HCT116 (cell line): ENCODE measurements around the gene FAM50A. TPM values are rescaled to one million over a fixed set of nuclear protein-coding genes. Genes with fewer than 3 reads are reported as not detected.

ENCODE experiments used
- ATAC-seq: fragments of 200-7000 bp; cut with Tn5 transposase; 2 replicates; pipeline ENCODE4 v1.9.1; 2020; ENCODE audit warnings: mild to moderate bottlenecking, moderate library complexity
- BruUV-seq: library from RNA; stranded (reverse); fragments of 400-500 nt; replicated peaks from 2 replicates; lab custom pipeline; 2021; lab: Mats Ljungman, UMichigan
- CTCF ChIA-PET: fragments of 300-600 bp; sonication (Branson Sonifier 250); formaldehyde crosslinking; loops from one replicate; lab custom pipeline; 2021; ENCODE audit warnings: antibody characterized with exemption; lab: Charles Lee
- POLR2A ChIA-PET: fragments of 300-600, 350-600 bp; sonication (Branson Sonifier 250); formaldehyde crosslinking; loops from one replicate; lab custom pipeline; 2021; ENCODE audit warnings: antibody characterized with exemption; lab: Charles Lee
- RAD21 ChIA-PET, 2 experiments: fragments of 300-600 bp; sonication (Branson Sonifier 250); formaldehyde crosslinking; loops; one replicate each; lab custom pipeline; 2023; ENCODE audit warnings: low total read pairs in 2 of 2; ENCODE audit not compliant: uncharacterized antibody in 2 of 2, unreplicated experiment in 2 of 2, low non-redundant PET in 1 of 2; lab: Charles Lee
- DNase-seq: peaks from one replicate; pipeline ENCODE4 v3.0.0-alpha.2; 2010; ENCODE audit warnings: low read depth, low spot score
- H2AFZ ChIP-seq: fragments of 200-600 bp; shearing (Covaris generic), sonication (generic); 2 replicates; pipeline ENCODE4 v1.6.1; 2017; ENCODE audit warnings: low read depth, mixed run types, mixed read lengths, antibody characterized with exemption, low read length; ENCODE audit not compliant: poor library complexity, severe bottlenecking
- H3K27ac ChIP-seq: 2 replicates; pipeline ENCODE4 v1.5.1; 2012; ENCODE audit warnings: low read depth, low read length
- H3K27me3 ChIP-seq: fragments of 200-600 bp; sonication (generic); 2 replicates; pipeline ENCODE4 v1.6.1; 2016; ENCODE audit warnings: mixed run types, low read length, mixed read lengths; ENCODE audit not compliant: insufficient read depth
- H3K36me3 ChIP-seq, 2 experiments: fragments of 200-500 bp in 1 of 2; fragments of 200-600 bp in 1 of 2; sonication (Bioruptor generic) in 1 of 2; sonication (generic) in 1 of 2; 2 replicates each; pipeline versions ENCODE4 v1.5.1 to v1.6.1; 2014 to 2016; ENCODE audit warnings: low read length in 2 of 2, inconsistent platforms in 1 of 2, mixed read lengths in 1 of 2, mixed run types in 1 of 2; ENCODE audit not compliant: insufficient read depth in 2 of 2, control insufficient read depth in 1 of 2
- H3K4me1 ChIP-seq, 2 experiments: fragments of 200-600 bp in 1 of 2; sonication (generic) in 1 of 2; 2 replicates each; pipeline versions ENCODE4 v1.5.1 to v1.6.1; 2012 to 2017; ENCODE audit warnings: low read length in 2 of 2, inconsistent platforms in 1 of 2, mild to moderate bottlenecking in 1 of 2, mixed read lengths in 1 of 2, mixed run types in 1 of 2, moderate library complexity in 1 of 2; ENCODE audit not compliant: insufficient read depth in 2 of 2, control insufficient read depth in 1 of 2
- H3K4me2 ChIP-seq: fragments of 200-600 bp; sonication (generic); 2 replicates; pipeline ENCODE4 v1.6.1; 2017; ENCODE audit warnings: mixed run types, low read length, mixed read lengths
- H3K4me3 ChIP-seq, 2 experiments: fragments of 200-600 bp in 1 of 2; sonication (generic) in 1 of 2; replicated peaks in 1 of 2; 2 replicates each; pipeline ENCODE4 v1.5.1; 2011 to 2016; ENCODE audit warnings: low read length in 2 of 2, control low read depth in 1 of 2, low read depth in 1 of 2, mild to moderate bottlenecking in 1 of 2, mixed read lengths in 1 of 2, mixed run types in 1 of 2
- H3K79me2 ChIP-seq: fragments of 200-600 bp; sonication (generic); 2 replicates; pipeline ENCODE4 v1.6.1; 2017; ENCODE audit warnings: mild to moderate bottlenecking, mixed run types, low read length, moderate library complexity, mixed read lengths; ENCODE audit not compliant: insufficient read depth
- H3K9ac ChIP-seq: fragments of 200-600 bp; sonication (generic); 2 replicates; pipeline ENCODE4 v1.6.1; 2016; ENCODE audit warnings: low read length, mixed read lengths
- H3K9me2 ChIP-seq: fragments of 200-600 bp; sonication (generic), shearing (Covaris generic); 2 replicates; pipeline ENCODE4 v1.6.1; 2017; ENCODE audit warnings: mixed run types, mild to moderate bottlenecking, moderate library complexity; ENCODE audit not compliant: insufficient read depth
- H3K9me3 ChIP-seq, 2 experiments: fragments of 200-500 bp in 1 of 2; fragments of 200-600 bp in 1 of 2; sonication (Bioruptor generic) in 1 of 2; sonication (generic) in 1 of 2; 2 replicates each; pipeline ENCODE4 v1.6.1; 2014 to 2017; ENCODE audit warnings: low read length in 2 of 2, mixed read lengths in 2 of 2, inconsistent platforms in 1 of 2, low read depth in 1 of 2, mild to moderate bottlenecking in 1 of 2, mixed run types in 1 of 2, moderate library complexity in 1 of 2; ENCODE audit not compliant: control insufficient read depth in 1 of 2, insufficient read depth in 1 of 2
- H4K20me1 ChIP-seq: fragments of 200-600 bp; sonication (generic), shearing (Covaris generic); 2 replicates; pipeline ENCODE4 v1.6.1; 2017; ENCODE audit warnings: mixed run types, mild to moderate bottlenecking, moderate library complexity; ENCODE audit not compliant: insufficient read depth
- CBX3 ChIP-seq: IDR thresholded peaks from 2 replicates; pipeline ENCODE4 v1.6.1; 2012; ENCODE audit warnings: low read depth
- CEBPB ChIP-seq: IDR thresholded peaks from 2 replicates; pipeline ENCODE4 v1.6.1; 2012; ENCODE audit warnings: low read depth
- CTCF ChIP-seq, 3 experiments: fragments of 200-600 bp in 1 of 3; sonication (generic) in 1 of 3; IDR thresholded peaks in 2 of 3; conservative IDR thresholded peaks in 1 of 3; 2 replicates each; pipeline ENCODE4 v1.5.1; 2012 to 2017; ENCODE audit warnings: low read depth in 2 of 3, low read length in 2 of 3, antibody characterized with exemption in 1 of 3, borderline replicate concordance in 1 of 3, control low read depth in 1 of 3, mild to moderate bottlenecking in 1 of 3, mixed read lengths in 1 of 3, mixed run types in 1 of 3, moderate library complexity in 1 of 3; ENCODE audit not compliant: insufficient read depth in 1 of 3
- EGR1 ChIP-seq: IDR thresholded peaks from 2 replicates; pipeline ENCODE4 v1.6.1; 2012; ENCODE audit warnings: low read depth
- ELF1 ChIP-seq: IDR thresholded peaks from 2 replicates; pipeline ENCODE4 v1.6.1; 2012; ENCODE audit warnings: low read depth, borderline replicate concordance
- EZH2phosphoT487 ChIP-seq: fragments of 200-600 bp; IDR thresholded peaks from 2 replicates; pipeline ENCODE4 v1.6.1; 2018; ENCODE audit warnings: antibody characterized with exemption, borderline replicate concordance
- FOSL1 ChIP-seq: IDR thresholded peaks from 2 replicates; pipeline ENCODE4 v1.6.1; 2012; ENCODE audit warnings: low read depth
- MAX ChIP-seq: IDR thresholded peaks from 2 replicates; pipeline ENCODE4 v1.6.1; 2012
- POLR2A ChIP-seq: IDR thresholded peaks from 2 replicates; pipeline ENCODE4 v1.7.0; 2011; ENCODE audit warnings: borderline replicate concordance; ENCODE audit not compliant: insufficient read depth, insufficient read length; ENCODE audit errors: extremely low read depth
- POLR2AphosphoS5 ChIP-seq: IDR thresholded peaks from 2 replicates; pipeline ENCODE4 v1.6.1; 2011; ENCODE audit warnings: mild to moderate bottlenecking, low read depth, low read length, moderate library complexity
- RAD21 ChIP-seq: IDR thresholded peaks from 2 replicates; pipeline ENCODE4 v1.6.1; 2012; ENCODE audit warnings: low read depth, mild to moderate bottlenecking
- SIN3A ChIP-seq: IDR thresholded peaks from 2 replicates; pipeline ENCODE4 v1.6.1; 2012; ENCODE audit warnings: low read depth
- SP1 ChIP-seq: IDR thresholded peaks from 2 replicates; pipeline ENCODE4 v1.6.1; 2012; ENCODE audit warnings: low read depth
- TCF7L2 ChIP-seq: IDR thresholded peaks from 2 replicates; pipeline ENCODE4 v1.7.0; 2011; ENCODE audit warnings: borderline replicate concordance, inconsistent platforms; ENCODE audit not compliant: insufficient read depth, insufficient read length; ENCODE audit errors: extremely low read depth
- ZNF274 ChIP-seq: fragments of 200-500 bp; sonication (Bioruptor generic); IDR thresholded peaks from 2 replicates; pipeline ENCODE4 v1.6.1; 2014; ENCODE audit warnings: mild to moderate bottlenecking, low read depth, low read length, inconsistent platforms
- intact Hi-C: fragments of 100-400 bp; cut with micrococcal nuclease; formaldehyde crosslinking; loops from 2 replicates; pipeline ENCODE4 v1.10.0; 2022
- total RNA-seq: library from RNA; stranded (reverse); gene quantifications from one replicate; pipeline ENCODE4 v1.2.1, GENCODE V29; 2021; ENCODE audit not compliant: unreplicated experiment
- TF ChIP-seq, protein P1 (sequence below): IDR thresholded peaks from 2 replicates; pipeline ENCODE4 v1.6.1; 2012; ENCODE audit warnings: low read depth

Gene FAM50A
- total RNA-seq, 1 experiment from 2014 or later = 46.5 TPM

DNA sequence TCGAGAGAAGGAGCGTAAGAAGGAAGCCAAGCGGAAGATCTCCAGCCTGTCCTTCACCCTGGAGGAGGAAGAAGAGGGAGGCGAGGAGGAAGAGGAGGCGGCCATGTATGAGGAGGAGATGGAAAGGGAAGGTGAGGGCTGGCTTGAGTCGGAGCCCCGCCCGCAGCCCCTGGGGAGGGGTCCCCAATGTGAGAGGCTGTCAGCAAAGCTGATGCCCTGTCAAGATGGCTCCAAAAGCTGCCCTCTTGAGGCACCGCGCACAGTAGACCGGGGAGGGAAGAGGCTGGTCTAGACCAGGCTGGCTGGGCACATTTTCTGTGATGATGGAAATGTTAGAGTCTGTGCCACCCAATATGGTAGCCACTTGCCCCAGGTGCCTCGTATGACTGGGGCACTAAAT lies 2.5 kb downstream of the FAM50A start:
- intact Hi-C loops = no loop called here
- Histone ChIP-seq H3K4me1 (peaks cover 6 to 16% of the 10 kb centered on the region in 2 experiments; a peak in 3 of 4 replicates), H2AFZ (no peak overlapping the region), H3K4me3 (no peak overlapping the region), H3K79me2 (peaks cover 7% of the 10 kb centered on the region; the same call in 1 of the 2 replicates), H3K9me3 (no peaks in the 10 kb centered on the region), H3K27me3 (no peaks in the 10 kb centered on the region), H3K9ac (no peak overlapping the region), H3K36me3 (no peaks in the 10 kb centered on the region), H4K20me1 (no peaks in the 10 kb centered on the region)
- no peak for DNase-seq
- ChIA-PET CTCF (no interaction called here), RAD21 (no interaction called here)
- no TSS peak for BruUV-seq
- TF ChIP-seq RAD21 (no peak), ZNF274 (no peak), POLR2AphosphoS5 (no peak)
- TF ChIP-seq, all 23 proteins: peak for 0
- H3K4me2 ChIP-seq = no peak overlapping the region
- no peak for ATAC-seq
- no peak overlapping the region for H3K27ac ChIP-seq
- H3K9me2 ChIP-seq = no peaks in the 10 kb centered on the region
- POLR2A ChIA-PET = no interaction called here

GRCh38 chrX:154448484-154448883 lies 4.5 kb downstream of the FAM50A start:
- POLR2A ChIA-PET = no interaction called here
- ATAC-seq = no peak
- TF ChIP-seq EZH2phosphoT487 (no peak), POLR2AphosphoS5 (no peak), CEBPB (no peak), POLR2A (no peak), CBX3 (no peak), SP1 (no peak), TCF7L2 (no peak), ELF1 (no peak), CTCF (IDR thresholded peaks at IDR 0.05 in 2 of 3, conservative IDR thresholded peaks at IDR 0.05 in 1 of 3; ENCODE audit: borderline replicate concordance in 1 of 3, insufficient read depth in 1 of 3, low read depth in 2 of 3, low read length in 2 of 3) (no peak), MAX (no peak), EGR1 (no peak), SIN3A (no peak), FOSL1 (no peak), ZNF274 (no peak)
- TF ChIP-seq, protein P1, sequence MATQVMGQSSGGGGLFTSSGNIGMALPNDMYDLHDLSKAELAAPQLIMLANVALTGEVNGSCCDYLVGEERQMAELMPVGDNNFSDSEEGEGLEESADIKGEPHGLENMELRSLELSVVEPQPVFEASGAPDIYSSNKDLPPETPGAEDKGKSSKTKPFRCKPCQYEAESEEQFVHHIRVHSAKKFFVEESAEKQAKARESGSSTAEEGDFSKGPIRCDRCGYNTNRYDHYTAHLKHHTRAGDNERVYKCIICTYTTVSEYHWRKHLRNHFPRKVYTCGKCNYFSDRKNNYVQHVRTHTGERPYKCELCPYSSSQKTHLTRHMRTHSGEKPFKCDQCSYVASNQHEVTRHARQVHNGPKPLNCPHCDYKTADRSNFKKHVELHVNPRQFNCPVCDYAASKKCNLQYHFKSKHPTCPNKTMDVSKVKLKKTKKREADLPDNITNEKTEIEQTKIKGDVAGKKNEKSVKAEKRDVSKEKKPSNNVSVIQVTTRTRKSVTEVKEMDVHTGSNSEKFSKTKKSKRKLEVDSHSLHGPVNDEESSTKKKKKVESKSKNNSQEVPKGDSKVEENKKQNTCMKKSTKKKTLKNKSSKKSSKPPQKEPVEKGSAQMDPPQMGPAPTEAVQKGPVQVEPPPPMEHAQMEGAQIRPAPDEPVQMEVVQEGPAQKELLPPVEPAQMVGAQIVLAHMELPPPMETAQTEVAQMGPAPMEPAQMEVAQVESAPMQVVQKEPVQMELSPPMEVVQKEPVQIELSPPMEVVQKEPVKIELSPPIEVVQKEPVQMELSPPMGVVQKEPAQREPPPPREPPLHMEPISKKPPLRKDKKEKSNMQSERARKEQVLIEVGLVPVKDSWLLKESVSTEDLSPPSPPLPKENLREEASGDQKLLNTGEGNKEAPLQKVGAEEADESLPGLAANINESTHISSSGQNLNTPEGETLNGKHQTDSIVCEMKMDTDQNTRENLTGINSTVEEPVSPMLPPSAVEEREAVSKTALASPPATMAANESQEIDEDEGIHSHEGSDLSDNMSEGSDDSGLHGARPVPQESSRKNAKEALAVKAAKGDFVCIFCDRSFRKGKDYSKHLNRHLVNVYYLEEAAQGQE = no peak

More at GRCh38 chrX:154448484-154448883, 4.5 kb downstream of the FAM50A start:
- no peak for DNase-seq
- BruUV-seq = no TSS peak
- Histone ChIP-seq H3K36me3 (no peaks in the 10 kb centered on the region), H3K9me3 (no peaks in the 10 kb centered on the region), H3K4me3 (no peak overlapping the region), H3K9me2 (no peaks in the 10 kb centered on the region), H3K79me2 (peaks cover 7% of the 10 kb centered on the region; the same call in 1 of the 2 replicates), H3K9ac (no peak overlapping the region), H3K4me1 (peaks cover 6 to 11% of the 10 kb centered on the region in 2 experiments; a peak in 3 of 4 replicates), H3K4me2 (no peak overlapping the region), H3K27me3 (no peaks in the 10 kb centered on the region), H2AFZ (no peak overlapping the region), H3K27ac (no peak overlapping the region), H4K20me1 (no peaks in the 10 kb centered on the region)
- intact Hi-C loops = no loop called here
- RAD21 ChIA-PET = no interaction called here
- CTCF ChIA-PET = no interaction called here
